ENCODE data around the gene THSD7A. TPM values are rescaled to one million over a fixed set of nuclear protein-coding genes. Genes with fewer than 3 reads are reported as not detected.
"Not testable (repeated sequence)": the region's sequence is repeated elsewhere in the genome, so short reads cannot be mapped to it uniquely, and the experiment has no call there.

The THSD7A gene
- total and polyA plus RNA-seq, 7 donors, result 0.06 to 1.4 (median 0.21) TPM

DNA sequence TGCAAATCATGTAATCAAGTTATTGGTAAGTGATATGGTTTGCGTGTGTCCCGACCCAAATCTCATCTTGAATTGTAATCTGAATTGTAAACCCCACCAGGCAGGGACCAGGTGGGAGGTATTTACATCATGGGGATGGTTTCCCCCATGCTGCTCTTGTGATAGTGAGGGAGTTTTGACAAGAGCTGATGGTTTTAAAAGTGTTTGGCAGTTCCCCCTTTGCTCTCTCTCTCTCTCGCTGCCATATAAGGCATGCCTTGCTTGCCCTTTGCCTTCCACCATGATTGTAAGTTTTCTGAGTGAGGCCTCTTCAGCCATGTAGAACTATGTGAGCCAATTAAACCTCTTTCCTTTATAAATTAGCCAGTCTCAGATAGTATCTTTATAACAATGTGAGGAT is 302.6 kb downstream of the THSD7A start:
- no peaks in the 10 kb centered on the region for H3K27me3 ChIP-seq (ENCODE audit: insufficient read depth in 3 of 3, low read length in 2 of 3)
- H3K27ac ChIP-seq, result no peak overlapping the region
- H3K4me3 ChIP-seq, result no peak overlapping the region
- 48 to 87% (median 59%) methylated on average over 3 of the region's 3 CpGs for WGBS, 3 donors
- DNase-seq, result no peak
- TF ChIP-seq, protein P1, sequence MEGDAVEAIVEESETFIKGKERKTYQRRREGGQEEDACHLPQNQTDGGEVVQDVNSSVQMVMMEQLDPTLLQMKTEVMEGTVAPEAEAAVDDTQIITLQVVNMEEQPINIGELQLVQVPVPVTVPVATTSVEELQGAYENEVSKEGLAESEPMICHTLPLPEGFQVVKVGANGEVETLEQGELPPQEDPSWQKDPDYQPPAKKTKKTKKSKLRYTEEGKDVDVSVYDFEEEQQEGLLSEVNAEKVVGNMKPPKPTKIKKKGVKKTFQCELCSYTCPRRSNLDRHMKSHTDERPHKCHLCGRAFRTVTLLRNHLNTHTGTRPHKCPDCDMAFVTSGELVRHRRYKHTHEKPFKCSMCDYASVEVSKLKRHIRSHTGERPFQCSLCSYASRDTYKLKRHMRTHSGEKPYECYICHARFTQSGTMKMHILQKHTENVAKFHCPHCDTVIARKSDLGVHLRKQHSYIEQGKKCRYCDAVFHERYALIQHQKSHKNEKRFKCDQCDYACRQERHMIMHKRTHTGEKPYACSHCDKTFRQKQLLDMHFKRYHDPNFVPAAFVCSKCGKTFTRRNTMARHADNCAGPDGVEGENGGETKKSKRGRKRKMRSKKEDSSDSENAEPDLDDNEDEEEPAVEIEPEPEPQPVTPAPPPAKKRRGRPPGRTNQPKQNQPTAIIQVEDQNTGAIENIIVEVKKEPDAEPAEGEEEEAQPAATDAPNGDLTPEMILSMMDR (IDR thresholded peaks at IDR 0.05), result no peak
- H3K9me3 ChIP-seq, result no peaks in the 10 kb centered on the region
- intact Hi-C loops (cut with DNase I), result no loop called here
- no peaks in the 10 kb centered on the region for H3K36me3 ChIP-seq (ENCODE audit: insufficient read depth in 1 of 2, low read depth in 1 of 2)
- no peaks in the 10 kb centered on the region for H3K4me1 ChIP-seq
- no peak for ATAC-seq

DNA sequence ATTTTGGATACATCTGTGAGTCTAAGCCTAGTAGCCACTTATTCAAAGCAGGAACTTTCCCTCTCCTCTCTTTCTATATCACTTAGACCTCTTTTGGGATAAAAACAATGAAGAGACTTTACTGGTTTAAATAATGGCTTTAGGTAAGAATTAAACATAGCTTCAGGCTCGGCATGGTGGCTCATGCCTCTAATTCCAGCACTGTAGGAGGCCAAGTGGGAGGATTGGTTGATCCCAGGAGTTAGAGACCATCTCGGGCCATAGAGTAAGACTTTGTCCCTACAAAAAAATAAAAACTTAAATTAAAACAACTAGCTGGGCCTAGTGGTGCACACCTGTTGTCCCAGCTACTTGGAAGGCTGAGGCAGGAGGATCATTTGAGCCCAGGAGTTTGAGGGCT is 304.3 kb downstream of the THSD7A start:
- Histone ChIP-seq H3K27ac (no peak overlapping the region), H3K36me3 (ENCODE audit: insufficient read depth in 1 of 2, low read depth in 1 of 2) (no peaks in the 10 kb centered on the region), H3K4me3 (no peak overlapping the region), H3K9me3 (no peaks in the 10 kb centered on the region), H3K27me3 (ENCODE audit: insufficient read depth in 3 of 3, low read length in 2 of 3) (no peaks in the 10 kb centered on the region), H3K4me1 (no peaks in the 10 kb centered on the region)
- WGBS, 3 donors, result 72 to 81% (median 80%) methylated on average over 2 of the region's 2 CpGs
- DNase-seq, result no peak
- no peak for ATAC-seq
- intact Hi-C loops (cut with DNase I), result no loop called here
- TF ChIP-seq, protein P1 (IDR thresholded peaks at IDR 0.05), result no peak

DNA sequence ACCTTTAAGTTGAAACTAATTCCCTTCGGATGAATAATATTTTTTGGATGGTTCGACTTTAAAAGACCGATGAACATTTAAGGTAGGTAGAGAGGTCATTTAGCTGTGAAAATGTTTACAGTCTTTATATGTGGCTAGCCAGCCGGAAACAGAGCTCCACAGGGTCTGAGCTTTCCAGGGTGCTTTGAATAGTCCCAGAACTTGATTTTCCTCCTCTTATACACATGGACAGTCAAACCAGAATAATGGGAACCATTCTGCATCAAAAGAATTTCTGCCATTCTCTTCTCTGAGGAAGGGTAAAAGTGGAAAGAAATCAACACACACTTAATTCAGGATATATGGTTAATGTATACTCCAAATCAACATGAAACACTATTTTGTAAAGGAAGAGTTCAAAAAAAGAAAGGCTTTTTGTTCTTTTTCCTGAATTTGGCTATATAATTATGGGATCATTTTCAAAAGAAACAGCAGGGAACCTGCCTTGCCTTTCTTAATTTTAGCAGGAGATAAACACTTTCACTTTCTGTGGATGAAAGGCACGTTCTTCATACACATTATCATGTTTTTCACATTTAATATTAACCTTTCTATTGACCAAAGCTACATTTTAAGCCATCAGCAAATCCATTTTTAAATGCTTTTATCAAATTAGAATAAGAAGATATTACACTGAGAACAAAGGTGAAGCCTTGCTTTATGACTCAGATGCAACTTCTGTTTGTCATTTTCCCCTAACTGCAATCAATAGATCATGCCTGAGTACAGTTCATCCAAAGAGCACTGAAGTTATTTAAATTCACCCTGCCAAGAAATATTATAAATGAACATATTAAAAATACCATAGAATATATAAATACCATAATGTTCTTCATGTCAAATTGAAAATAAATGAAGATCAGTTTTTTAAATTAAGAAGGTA is 307.3 kb downstream of the THSD7A start:
- intact Hi-C loops (cut with DNase I), result no loop called here
- TF ChIP-seq, protein P1 (IDR thresholded peaks at IDR 0.05), result no peak
- H3K4me3 ChIP-seq, result no peak overlapping the region
- H3K27ac ChIP-seq, result no peak overlapping the region
- 76 to 83% (median 81%) methylated on average over 5 of the region's 5 CpGs for WGBS, 3 donors
- no peaks in the 10 kb centered on the region for H3K36me3 ChIP-seq (ENCODE audit: insufficient read depth in 1 of 2, low read depth in 1 of 2)
- no peak for ATAC-seq
- H3K27me3 ChIP-seq (ENCODE audit: insufficient read depth in 3 of 3, low read length in 2 of 3), result no peaks in the 10 kb centered on the region
- no peak for DNase-seq
- H3K4me1 ChIP-seq, result no peaks in the 10 kb centered on the region
- no peaks in the 10 kb centered on the region for H3K9me3 ChIP-seq

DNA sequence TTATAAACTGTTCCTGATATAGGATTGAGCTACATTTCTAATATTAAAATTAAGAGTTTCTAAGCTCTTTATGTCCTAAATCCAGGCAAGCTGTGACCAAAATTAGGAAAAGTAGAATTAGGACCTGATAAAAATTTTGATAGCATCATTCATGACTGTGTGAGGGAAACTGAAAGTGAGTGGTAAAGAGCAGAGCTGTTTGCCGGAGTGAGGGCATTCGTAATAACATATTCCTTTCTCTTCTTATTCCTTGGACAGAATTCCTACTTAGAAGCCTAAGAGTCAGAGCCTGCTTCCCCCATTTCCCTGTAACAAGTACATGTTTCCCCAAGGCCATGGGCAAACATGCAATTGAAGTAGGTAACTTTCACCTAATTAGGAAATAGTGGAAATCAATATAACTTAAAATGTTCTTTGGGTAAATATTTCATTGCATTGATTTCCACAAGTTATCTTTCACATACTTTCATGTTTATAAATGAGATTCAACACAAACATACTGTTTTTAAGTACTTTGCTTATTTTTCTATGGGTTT is 310.0 kb downstream of the THSD7A start:
- DNase-seq; H3K27ac ChIP-seq; intact Hi-C loops (cut with DNase I); H3K27me3 ChIP-seq (ENCODE audit: insufficient read depth in 3 of 3, low read length in 2 of 3); H3K4me1 ChIP-seq; H3K36me3 ChIP-seq (ENCODE audit: insufficient read depth in 1 of 2, low read depth in 1 of 2); H3K9me3 ChIP-seq; ATAC-seq: not testable (repeated sequence)
- peak overlapping the region; percentile 35 for H3K4me3 ChIP-seq
- WGBS, 3 donors, result 39 to 84% (median 68%) methylated on average over 2 of the region's 2 CpGs

DNA sequence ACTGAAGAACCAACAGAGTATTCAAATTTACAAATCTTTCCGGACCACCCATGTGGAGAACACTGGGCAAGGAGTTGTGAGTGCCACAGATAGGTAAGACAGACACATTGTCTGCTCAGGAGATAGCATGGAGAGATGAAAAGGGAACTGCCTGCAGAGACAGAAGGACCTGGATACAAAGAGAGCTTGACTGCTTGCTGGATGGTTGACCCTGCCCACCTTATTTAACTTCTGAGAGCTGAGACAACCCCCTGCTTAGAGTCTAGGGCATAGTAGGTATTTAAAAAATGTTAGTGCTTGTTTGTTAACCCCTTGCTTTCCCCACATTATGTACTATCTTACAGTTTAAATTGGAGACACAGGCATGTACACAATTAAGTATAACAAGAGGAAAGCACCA is 314.1 kb downstream of the THSD7A start:
- no peak overlapping the region for H3K27ac ChIP-seq
- intact Hi-C loops (cut with DNase I), result no loop called here
- no peaks in the 10 kb centered on the region for H3K4me1 ChIP-seq
- no peaks in the 10 kb centered on the region for H3K9me3 ChIP-seq
- no peak for DNase-seq
- H3K27me3 ChIP-seq (ENCODE audit: insufficient read depth in 3 of 3, low read length in 2 of 3), result no peaks in the 10 kb centered on the region
- no peaks in the 10 kb centered on the region for H3K36me3 ChIP-seq (ENCODE audit: insufficient read depth in 1 of 2, low read depth in 1 of 2)
- no peak overlapping the region for H3K4me3 ChIP-seq
- TF ChIP-seq, protein P1 (IDR thresholded peaks at IDR 0.05), result no peak
- no peak for ATAC-seq
- WGBS, 3 donors, result 64 to 84% (median 65%) methylated on average over 1 of the region's 1 CpG

All from psoas muscle (tissue), 8 donors.